GM12872 (cell line): Measurements from ENCODE around the gene IVNS1ABP.

Experiments
- TF ChIP-seq, protein P1 (sequence below): IDR thresholded peaks from 3 replicates; pipeline ENCODE4 v1.5.1; 2011; ENCODE audit warnings: low read depth, mild to moderate bottlenecking, low read length, moderate library complexity; ENCODE audit not compliant: insufficient read depth

The IVNS1ABP gene

DNA sequence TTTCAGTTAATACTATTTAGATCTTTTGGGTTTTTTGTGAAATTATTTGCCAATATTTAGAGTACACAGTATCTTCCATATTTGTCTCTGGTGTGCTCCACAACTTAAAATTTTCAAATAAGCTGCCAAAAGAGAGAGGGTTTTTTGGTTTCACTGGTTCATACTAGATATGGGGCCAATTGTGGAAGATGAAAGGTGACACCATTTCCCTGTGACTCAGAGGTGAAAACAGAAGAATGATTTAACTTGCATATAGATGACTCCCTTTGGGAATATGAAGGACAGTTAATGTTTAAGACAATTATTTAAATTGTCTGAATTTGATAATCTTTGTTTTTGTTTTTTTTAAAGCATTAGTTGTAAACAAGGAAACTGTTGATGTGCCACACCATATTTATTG lies 37.5 kb downstream of the IVNS1ABP start:
- TF ChIP-seq, protein P1, sequence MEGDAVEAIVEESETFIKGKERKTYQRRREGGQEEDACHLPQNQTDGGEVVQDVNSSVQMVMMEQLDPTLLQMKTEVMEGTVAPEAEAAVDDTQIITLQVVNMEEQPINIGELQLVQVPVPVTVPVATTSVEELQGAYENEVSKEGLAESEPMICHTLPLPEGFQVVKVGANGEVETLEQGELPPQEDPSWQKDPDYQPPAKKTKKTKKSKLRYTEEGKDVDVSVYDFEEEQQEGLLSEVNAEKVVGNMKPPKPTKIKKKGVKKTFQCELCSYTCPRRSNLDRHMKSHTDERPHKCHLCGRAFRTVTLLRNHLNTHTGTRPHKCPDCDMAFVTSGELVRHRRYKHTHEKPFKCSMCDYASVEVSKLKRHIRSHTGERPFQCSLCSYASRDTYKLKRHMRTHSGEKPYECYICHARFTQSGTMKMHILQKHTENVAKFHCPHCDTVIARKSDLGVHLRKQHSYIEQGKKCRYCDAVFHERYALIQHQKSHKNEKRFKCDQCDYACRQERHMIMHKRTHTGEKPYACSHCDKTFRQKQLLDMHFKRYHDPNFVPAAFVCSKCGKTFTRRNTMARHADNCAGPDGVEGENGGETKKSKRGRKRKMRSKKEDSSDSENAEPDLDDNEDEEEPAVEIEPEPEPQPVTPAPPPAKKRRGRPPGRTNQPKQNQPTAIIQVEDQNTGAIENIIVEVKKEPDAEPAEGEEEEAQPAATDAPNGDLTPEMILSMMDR: no peak

DNA sequence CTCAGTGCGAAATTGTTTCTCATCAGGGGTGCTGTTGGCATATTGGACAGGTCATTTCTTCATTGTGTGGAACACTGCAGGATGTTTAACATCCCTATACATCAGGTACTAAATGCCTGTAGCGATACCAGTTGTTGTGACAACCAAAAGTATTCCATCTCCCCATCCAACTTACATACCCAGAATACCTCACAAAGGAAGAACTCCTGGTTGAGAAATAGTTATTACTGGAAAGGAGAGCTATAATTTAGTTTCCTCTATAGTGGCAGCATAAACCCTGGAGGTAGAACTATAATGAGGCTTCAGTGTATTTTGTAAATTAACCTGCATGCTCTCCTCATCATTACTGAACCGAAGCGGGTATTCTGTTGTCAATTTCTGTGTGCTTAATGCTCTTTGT lies 45.1 kb downstream of the IVNS1ABP start:
- TF ChIP-seq, protein P1: no peak

- TF ChIP-seq, protein P1: no peak
Observed at GRCh38 chr1:185268352-185268751, 48.7 kb downstream of the IVNS1ABP start.

GRCh38 chr1:185267701-185268100 lies 49.3 kb downstream of the IVNS1ABP start:
- TF ChIP-seq, protein P1: no peak

DNA sequence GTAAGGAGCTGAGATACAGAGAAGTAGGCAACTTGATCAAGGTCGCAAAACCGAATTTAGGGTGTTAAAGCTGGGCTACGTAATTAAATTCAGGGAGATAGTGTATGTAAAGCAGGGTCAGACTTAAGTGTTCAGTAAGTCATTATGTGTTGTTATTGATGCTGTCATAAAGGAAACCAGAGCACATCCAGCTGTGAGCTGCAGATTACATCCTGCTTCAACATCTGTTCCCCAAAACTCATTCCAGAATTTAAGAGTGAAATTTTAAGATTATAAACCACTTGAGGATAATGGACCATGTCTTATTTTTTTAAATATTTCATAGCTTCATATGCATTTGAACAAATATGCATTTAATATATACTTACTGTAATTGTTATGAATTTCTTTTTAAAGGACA lies 49.7 kb downstream of the IVNS1ABP start:
- TF ChIP-seq, protein P1: no peak

DNA sequence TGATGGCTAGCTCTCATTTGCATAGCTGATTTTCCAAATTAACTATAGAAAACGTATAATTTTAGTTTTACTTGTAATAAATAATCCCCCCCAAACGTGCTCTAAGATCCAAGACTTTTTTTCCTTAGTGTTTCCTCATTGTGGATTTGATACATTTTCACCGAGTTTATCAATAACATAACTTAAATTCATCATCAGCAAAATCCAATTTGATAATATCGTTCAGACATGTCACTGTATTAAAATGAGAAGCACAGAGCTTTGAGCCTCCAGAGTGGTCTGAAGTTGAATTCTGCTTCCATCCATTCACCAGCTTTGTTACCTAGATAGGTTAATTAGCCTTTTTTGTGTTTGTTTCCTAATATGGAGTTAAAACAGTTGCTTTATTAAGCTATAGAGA lies 51.7 kb downstream of the IVNS1ABP start:
- TF ChIP-seq, protein P1: no peak

GRCh38 chr1:185263780-185264179 lies 53.3 kb downstream of the IVNS1ABP start:
- TF ChIP-seq, protein P1: no peak

GRCh38 chr1:185263292-185263691 lies 53.8 kb downstream of the IVNS1ABP start:
- TF ChIP-seq, protein P1: no peak
